Nephron progenitor cell (in vitro differentiated cells): Measurements from ENCODE around the gene GINS1.
A peak's percentile ranks its signal among the peaks of the same experiment; 100 is the strongest.

Experiments
- DNase-seq: peaks from one replicate; pipeline ENCODE4 v3.0.0; 2021
- H3K27ac Mint-ChIP-seq: 2 replicates; pipeline ENCODE4 v1.8.0; 2021; ENCODE audit warnings: mild to moderate bottlenecking, moderate library complexity, mixed read lengths
- H3K27me3 Mint-ChIP-seq: 2 replicates; pipeline ENCODE4 v1.8.0; 2021; ENCODE audit warnings: mild to moderate bottlenecking, low read depth, mixed read lengths; ENCODE audit not compliant: poor library complexity
- H3K36me3 Mint-ChIP-seq: 2 replicates; pipeline ENCODE4 v1.8.0; 2021; ENCODE audit warnings: low read depth, mixed read lengths
- H3K4me1 Mint-ChIP-seq: 2 replicates; pipeline ENCODE4 v1.8.0; 2021; ENCODE audit warnings: mixed read lengths
- H3K4me3 Mint-ChIP-seq: 2 replicates; pipeline ENCODE4 v1.8.0; 2021; ENCODE audit warnings: mild to moderate bottlenecking, moderate library complexity, mixed read lengths
- H3K9me3 Mint-ChIP-seq: 2 replicates; pipeline ENCODE4 v1.8.0; 2021; ENCODE audit warnings: mild to moderate bottlenecking, moderate library complexity, mixed read lengths
- TF ChIP-seq, protein P1 (sequence below): fragments of 200-600 bp; sonication (generic); IDR thresholded peaks from 2 replicates; pipeline ENCODE4 v1.5.0; 2021; ENCODE audit warnings: antibody characterized with exemption

The GINS1 gene

DNA sequence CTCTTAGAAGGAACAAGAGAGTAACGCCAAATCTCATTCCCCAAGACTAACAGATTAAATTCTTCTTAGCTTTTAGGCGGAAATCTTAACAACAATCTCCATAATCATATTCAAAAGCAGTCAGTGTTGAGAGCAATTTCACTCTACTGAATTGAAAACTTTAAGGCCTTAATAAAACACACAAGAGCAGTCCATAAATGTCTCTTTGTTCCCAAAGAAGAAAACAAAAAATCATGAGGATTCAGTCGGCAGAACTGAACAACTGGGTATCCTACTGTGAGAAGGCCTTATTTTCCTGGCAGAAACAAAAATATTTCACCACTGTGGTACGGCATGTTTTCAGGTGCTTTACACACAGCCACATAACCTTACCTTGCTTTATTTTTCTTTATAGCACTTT, 31.2 kb upstream of the GINS1 start:
- H3K9me3 Mint-ChIP-seq, result peaks cover 88% of the 10 kb centered on the region
- no peak overlapping the region for H3K27ac Mint-ChIP-seq
- DNase-seq, result no peak
- peaks cover 9% of the 10 kb centered on the region for H3K27me3 Mint-ChIP-seq
- H3K4me1 Mint-ChIP-seq, result peaks cover 26% of the 10 kb centered on the region
- no peak overlapping the region for H3K4me3 Mint-ChIP-seq
- TF ChIP-seq, protein P1, sequence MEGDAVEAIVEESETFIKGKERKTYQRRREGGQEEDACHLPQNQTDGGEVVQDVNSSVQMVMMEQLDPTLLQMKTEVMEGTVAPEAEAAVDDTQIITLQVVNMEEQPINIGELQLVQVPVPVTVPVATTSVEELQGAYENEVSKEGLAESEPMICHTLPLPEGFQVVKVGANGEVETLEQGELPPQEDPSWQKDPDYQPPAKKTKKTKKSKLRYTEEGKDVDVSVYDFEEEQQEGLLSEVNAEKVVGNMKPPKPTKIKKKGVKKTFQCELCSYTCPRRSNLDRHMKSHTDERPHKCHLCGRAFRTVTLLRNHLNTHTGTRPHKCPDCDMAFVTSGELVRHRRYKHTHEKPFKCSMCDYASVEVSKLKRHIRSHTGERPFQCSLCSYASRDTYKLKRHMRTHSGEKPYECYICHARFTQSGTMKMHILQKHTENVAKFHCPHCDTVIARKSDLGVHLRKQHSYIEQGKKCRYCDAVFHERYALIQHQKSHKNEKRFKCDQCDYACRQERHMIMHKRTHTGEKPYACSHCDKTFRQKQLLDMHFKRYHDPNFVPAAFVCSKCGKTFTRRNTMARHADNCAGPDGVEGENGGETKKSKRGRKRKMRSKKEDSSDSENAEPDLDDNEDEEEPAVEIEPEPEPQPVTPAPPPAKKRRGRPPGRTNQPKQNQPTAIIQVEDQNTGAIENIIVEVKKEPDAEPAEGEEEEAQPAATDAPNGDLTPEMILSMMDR, result no peak
- H3K36me3 Mint-ChIP-seq, result peaks cover 98% of the 10 kb centered on the region

DNA sequence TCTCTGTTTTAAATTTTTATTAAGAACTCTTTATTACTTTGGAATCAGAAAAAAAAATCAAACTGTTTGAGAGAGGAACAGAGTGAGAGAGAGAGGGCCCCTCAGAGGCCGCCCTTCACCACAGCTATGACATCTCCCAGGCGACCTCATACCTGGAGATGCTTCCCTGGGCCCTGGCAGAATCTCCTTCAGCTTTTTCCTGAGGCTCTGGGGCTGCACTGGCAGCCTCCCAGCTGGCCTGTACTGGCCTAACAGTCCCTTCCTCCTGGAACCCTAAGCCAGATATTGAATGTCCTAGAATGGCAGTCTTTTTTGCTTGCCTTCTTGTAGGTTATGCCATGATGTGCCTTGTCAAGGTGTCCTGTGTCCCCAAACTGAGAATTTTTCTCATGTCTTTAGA, 30.6 kb upstream of the GINS1 start:
- Mint-ChIP-seq H3K27ac (no peak overlapping the region), H3K9me3 (peaks cover 85% of the 10 kb centered on the region)

DNA sequence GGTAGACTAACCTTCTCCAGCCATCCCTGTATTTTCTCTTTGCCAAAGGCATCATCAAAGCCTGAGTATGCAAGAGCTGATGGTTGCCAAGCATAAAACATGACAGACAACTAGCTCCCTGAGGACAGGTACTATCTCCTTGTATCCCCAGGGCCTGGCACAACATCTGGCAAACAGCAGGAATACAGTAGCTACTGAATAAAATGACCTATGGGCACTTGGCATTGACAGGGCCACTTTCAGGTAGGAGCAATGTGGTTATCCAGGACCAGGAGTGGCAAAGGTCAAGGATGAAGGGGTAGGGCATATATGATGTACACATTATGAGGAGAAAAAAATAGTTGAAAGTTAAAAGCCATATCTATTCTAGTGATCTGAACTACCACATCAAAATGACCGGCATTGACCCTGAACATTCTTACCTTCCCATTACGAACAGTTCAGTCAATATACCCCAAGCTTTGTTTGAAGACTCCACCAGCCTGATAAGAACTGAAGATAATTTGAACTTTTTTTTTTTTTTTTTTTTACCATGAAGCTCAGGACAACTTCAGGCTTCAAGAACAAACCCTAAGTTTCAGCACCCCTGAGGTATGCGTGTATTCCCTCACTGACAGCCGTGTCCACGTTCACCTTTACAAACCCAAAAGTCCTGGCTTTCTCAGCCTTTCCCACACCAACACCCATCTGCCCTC, 29.1 kb upstream of the GINS1 start:
- peaks cover 6% of the 10 kb centered on the region for H3K27me3 Mint-ChIP-seq
- DNase-seq, result no peak
- peaks cover 43% of the 10 kb centered on the region for H3K4me1 Mint-ChIP-seq
- TF ChIP-seq, protein P1, result no peak
- peaks cover 73% of the 10 kb centered on the region for H3K9me3 Mint-ChIP-seq
- H3K36me3 Mint-ChIP-seq, result peaks cover 92% of the 10 kb centered on the region
- H3K27ac Mint-ChIP-seq, result no peak overlapping the region
- H3K4me3 Mint-ChIP-seq, result no peak overlapping the region

More for the DNA sequence above, 30.6 kb upstream of the GINS1 start:
- TF ChIP-seq, protein P1, result no peak
- H3K4me1 Mint-ChIP-seq, result peaks cover 29% of the 10 kb centered on the region
- H3K4me3 Mint-ChIP-seq, result no peak overlapping the region
- H3K27me3 Mint-ChIP-seq, result peaks cover 9% of the 10 kb centered on the region
- no peak for DNase-seq
- H3K36me3 Mint-ChIP-seq, result peaks cover 96% of the 10 kb centered on the region

DNA sequence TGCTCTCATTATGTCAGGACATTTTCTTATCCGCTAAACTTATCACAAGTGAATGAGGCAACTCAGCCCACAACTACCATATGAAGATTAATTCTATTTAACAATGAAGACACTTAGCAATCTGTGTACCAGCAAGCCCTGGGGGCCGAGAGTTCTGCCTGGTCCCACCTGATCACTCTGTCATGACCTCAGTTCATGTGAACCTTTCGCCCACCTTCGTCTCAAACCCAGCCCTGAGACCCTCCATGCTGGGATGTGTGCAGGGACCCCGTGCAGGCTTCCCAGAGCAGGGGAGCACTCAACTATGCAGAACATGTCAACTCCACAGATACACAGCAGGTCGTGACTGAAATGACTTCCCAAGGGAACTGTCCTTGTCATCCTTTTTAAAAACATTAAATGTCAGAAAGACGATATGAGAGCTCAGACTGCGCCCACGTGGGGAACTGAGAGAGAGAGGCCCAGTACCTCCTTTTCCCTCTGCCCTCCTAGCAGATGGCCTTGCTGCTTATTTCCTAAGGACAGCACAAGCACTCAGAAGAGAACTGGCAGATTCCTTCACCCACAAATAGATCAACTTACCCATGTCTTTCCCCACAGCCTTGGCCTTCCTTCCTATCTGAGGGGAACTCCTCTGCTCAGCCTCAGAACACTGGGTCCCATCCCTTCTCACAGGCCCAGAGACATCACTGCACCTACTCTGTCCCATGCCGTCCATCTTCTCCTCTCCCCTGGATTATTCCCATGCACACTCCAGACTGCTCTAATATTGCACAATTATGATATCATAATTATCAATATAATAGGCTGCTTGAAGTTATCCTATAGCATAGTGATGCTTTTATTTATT, 28.4 kb upstream of the GINS1 start:
- no peak for DNase-seq
- Mint-ChIP-seq H3K27ac (peak overlapping the region; percentile 80), H3K9me3 (peaks cover 65% of the 10 kb centered on the region), H3K4me1 (peaks cover 43% of the 10 kb centered on the region), H3K4me3 (no peak overlapping the region), H3K27me3 (peaks cover 6% of the 10 kb centered on the region), H3K36me3 (peaks cover 84% of the 10 kb centered on the region)
- TF ChIP-seq, protein P1, result no peak

DNA sequence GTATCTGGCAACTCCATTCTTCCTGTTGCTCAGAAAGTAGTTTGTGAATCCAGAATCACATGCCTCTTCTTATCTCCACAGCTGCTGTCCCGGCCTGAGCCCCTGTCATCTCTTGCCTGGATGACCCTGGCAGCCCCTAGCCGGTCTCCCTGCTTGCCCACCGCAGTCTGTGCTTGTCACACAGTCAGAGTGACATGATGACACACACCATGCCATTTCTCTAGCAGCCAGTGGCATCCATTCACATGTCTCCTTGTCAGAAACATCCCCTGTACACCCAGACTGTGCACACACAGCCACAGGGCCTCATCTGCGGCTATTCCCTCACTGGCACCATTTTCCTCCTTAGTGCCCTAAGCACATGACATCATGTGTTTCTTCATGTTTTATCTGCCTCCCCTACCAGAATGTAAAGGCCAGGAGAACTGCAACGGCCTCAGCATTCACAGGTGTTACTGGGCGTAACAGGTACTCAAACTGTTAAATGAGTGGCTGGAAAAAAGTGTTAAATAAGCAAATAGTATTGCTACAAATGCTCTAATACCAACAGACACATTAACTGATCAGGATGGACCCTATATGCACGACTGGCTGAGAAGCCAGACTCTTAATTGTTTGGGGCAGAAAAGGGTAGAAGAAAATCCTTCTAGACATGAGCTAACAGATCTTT, 26.4 kb upstream of the GINS1 start:
- TF ChIP-seq, protein P1, result no peak
- Mint-ChIP-seq H3K36me3 (peaks cover 75% of the 10 kb centered on the region), H3K4me1 (peaks cover 51% of the 10 kb centered on the region), H3K9me3 (peaks cover 48% of the 10 kb centered on the region), H3K4me3 (no peak overlapping the region), H3K27ac (no peak overlapping the region), H3K27me3 (no peaks in the 10 kb centered on the region)
- no peak for DNase-seq
